GM19099 (cell line): ENCODE data around the gene SLC26A5.

Experiments used
- POLR2A ChIP-seq: IDR thresholded peaks from 3 replicates; pipeline ENCODE4 v1.6.1; 2011; ENCODE audit warnings: low read depth; ENCODE audit not compliant: insufficient read length; ENCODE audit errors: extremely low read depth

The SLC26A5 gene

GRCh38 chr7:103338864-103339263 lies 107.1 kb downstream of the SLC26A5 start:
- TF ChIP-seq POLR2A: no peak

- no peak for TF ChIP-seq POLR2A
Observed at GRCh38 chr7:103336761-103337160, 109.2 kb downstream of the SLC26A5 start.

- TF ChIP-seq POLR2A: no peak
Observed at GRCh38 chr7:103325744-103326143, 120.3 kb downstream of the SLC26A5 start.
